K562 (cell line): ENCODE results near the gene METTL23. TPM values are rescaled to one million over a fixed set of nuclear protein-coding genes. Genes with fewer than 3 reads are reported as not detected.
A peak's percentile ranks its signal among the peaks of the same experiment; 100 is the strongest.

ENCODE experiments used
- ATF1 ChIP-seq, 2 experiments: fragments of 450-650 bp in 1 of 2; IDR thresholded peaks; 2 replicates each; pipeline ENCODE4 v1.6.1; 2016; ENCODE audit warnings: missing compliant biosample characterization in 1 of 2, missing genetic modification characterization in 1 of 2
- ESRRA ChIP-seq: fragments of 450-650 bp; IDR thresholded peaks from 2 replicates; pipeline ENCODE4 v1.6.1; 2014; ENCODE audit warnings: low read depth, mild to moderate bottlenecking, moderate library complexity, borderline replicate concordance
- HDAC6 ChIP-seq: IDR thresholded peaks from 2 replicates; pipeline ENCODE4 v1.6.1; 2012; ENCODE audit warnings: low read depth, mild to moderate bottlenecking, control low read depth, inconsistent platforms, low read length, moderate library complexity
- JUND ChIP-seq, 2 experiments: IDR thresholded peaks; 2 replicates in 1 of 2; 3 replicates in 1 of 2; pipeline ENCODE4 v1.6.1; 2011; ENCODE audit warnings: borderline replicate concordance in 2 of 2, low read depth in 2 of 2, low read length in 2 of 2, improper control_type of control experiment in 1 of 2, missing biosample characterization in 1 of 2, missing genetic modification characterization in 1 of 2, missing genetic modification reagents in 1 of 2
- POLR2A ChIP-seq: fragments of 450-650 bp; conservative IDR thresholded peaks from 2 replicates; pipeline ENCODE4 v1.6.1; 2016
- RFX7 ChIP-seq: fragments of 250-450 bp; sonication (Bioruptor Pico); IDR thresholded peaks from 2 replicates; pipeline ENCODE4 v1.5.1; 2021; ENCODE audit warnings: mild to moderate bottlenecking
- SMAD4 ChIP-seq: fragments of 250-450 bp; sonication (Bioruptor Pico); conservative IDR thresholded peaks from 2 replicates; pipeline ENCODE4 v1.8.0; 2021; ENCODE audit warnings: inconsistent platforms, mild to moderate bottlenecking, moderate library complexity
- USF1 ChIP-seq: sonication (generic); formaldehyde crosslinking; IDR thresholded peaks from 2 replicates; pipeline ENCODE4 v1.9.0; 2022; ENCODE audit warnings: mild to moderate bottlenecking, missing genetic modification reagents
- ZBTB11 ChIP-seq, 3 experiments: fragments of 200-800 bp in 1 of 3; fragments of 250-450 bp in 1 of 3; fragments of 450-650 bp in 1 of 3; sonication (Bioruptor Pico) in 1 of 3; sonication (Bioruptor generic) in 1 of 3; formaldehyde crosslinking in 1 of 3; IDR thresholded peaks; 2 replicates each; pipeline versions ENCODE4 v1.6.1 to v1.8.0; 2016 to 2022; ENCODE audit warnings: mild to moderate bottlenecking in 2 of 3, missing genetic modification characterization in 2 of 3, missing compliant biosample characterization in 1 of 3, moderate library complexity in 1 of 3
- ZNF124 ChIP-seq: sonication (generic); formaldehyde crosslinking; IDR thresholded peaks from 2 replicates; pipeline ENCODE4 v1.8.1; 2022; ENCODE audit warnings: missing genetic modification reagents
- ZNF324 ChIP-seq: fragments of 250-450 bp; sonication (Bioruptor Pico); IDR thresholded peaks from 2 replicates; pipeline ENCODE4 v1.4.0; 2020; ENCODE audit warnings: mild to moderate bottlenecking
- ZNF384 ChIP-seq: IDR thresholded peaks from 2 replicates; pipeline ENCODE4 v1.6.1; 2012; ENCODE audit warnings: low read depth, low read length, improper control_type of control experiment
- polyA plus RNA-seq, 8 experiments: library from polyadenylated mRNA; depleted of rRNA in 4 of 8; stranded (reverse) in 5 of 8; unstranded in 3 of 8; fragments of >200 nt; fragmentation: Nextera tagmentation in 2 of 8; fragmentation: Illumina TruSeq in 1 of 8; extraction: Ambion mirVana in 2 of 8; extraction: Trizol in 1 of 8; gene quantifications; 2 replicates each; pipeline versions ENCODE4 v1.2.1 to v1.2.3, GENCODE V29; 2011 to 2014; ENCODE audit warnings: inconsistent platforms in 1 of 8, missing spikeins in 1 of 8
- total RNA-seq, 7 experiments: library from RNA; depleted of rRNA in 6 of 7; stranded (reverse); fragments of >200 nt in 6 of 7; fragmentation: Illumina TruSeq in 2 of 7; extraction: Trizol in 2 of 7; gene quantifications; 2 replicates each; pipeline versions ENCODE4 v1.2.1 to v1.2.3, GENCODE V29; 2011 to 2021; ENCODE audit warnings: low replicate concordance in 1 of 7
- TF ChIP-seq, protein P1 (sequence below): IDR thresholded peaks from 2 replicates; pipeline ENCODE4 v1.6.1; 2016; ENCODE audit warnings: missing genetic modification characterization, missing compliant biosample characterization
- TF ChIP-seq, protein P2 (sequence below): fragments of 450-650 bp; IDR thresholded peaks from 2 replicates; pipeline ENCODE4 v1.7.1; 2018; ENCODE audit warnings: mild to moderate bottlenecking, low read depth; ENCODE audit not compliant: partially characterized antibody

Gene METTL23
- total and polyA plus RNA-seq, 9 of the 15 experiments (the other 6 are each of a cell fraction or from before 2014, with no cell fraction given) = 29.4 to 67.3 (median 41.6) TPM

- TF ChIP-seq ZBTB11 (CRISPR knock-in tag; IDR thresholded peaks at IDR 0.05) (peak in 1 of 3 experiments; percentile 45; a peak in 2 of 6 replicates), SMAD4 (CRISPR knock-in tag) (peak; percentile 86), ESRRA (peak; percentile 80; the same call in 1 of the 2 replicates), ZNF324 (CRISPR knock-in tag) (no peak), RFX7 (CRISPR knock-in tag) (0 out of 2 replicates have a peak, but pooled peaks have one; percentile 58), JUND (IDR thresholded peaks at IDR 0.05; ENCODE audit: borderline replicate concordance, low read depth, low read length) (peak; percentile 94), JUND (tag; IDR thresholded peaks at IDR 0.05; ENCODE audit: borderline replicate concordance, low read depth, low read length) (peak; percentile 82; the same call in 1 of the 3 replicates), ATF1 (CRISPR knock-in tag; IDR thresholded peaks at IDR 0.05) (no peak), ATF1 (tag; IDR thresholded peaks at IDR 0.05) (peak; percentile 91), POLR2A (peak; percentile 82; the same call in 1 of the 2 replicates), HDAC6 (no peak), USF1 (peak; percentile 95), ZNF384 (peak; percentile 0; the same call in 1 of the 2 replicates), ZNF124 (CRISPR knock-in tag) (no peak)
- TF ChIP-seq, protein P1, sequence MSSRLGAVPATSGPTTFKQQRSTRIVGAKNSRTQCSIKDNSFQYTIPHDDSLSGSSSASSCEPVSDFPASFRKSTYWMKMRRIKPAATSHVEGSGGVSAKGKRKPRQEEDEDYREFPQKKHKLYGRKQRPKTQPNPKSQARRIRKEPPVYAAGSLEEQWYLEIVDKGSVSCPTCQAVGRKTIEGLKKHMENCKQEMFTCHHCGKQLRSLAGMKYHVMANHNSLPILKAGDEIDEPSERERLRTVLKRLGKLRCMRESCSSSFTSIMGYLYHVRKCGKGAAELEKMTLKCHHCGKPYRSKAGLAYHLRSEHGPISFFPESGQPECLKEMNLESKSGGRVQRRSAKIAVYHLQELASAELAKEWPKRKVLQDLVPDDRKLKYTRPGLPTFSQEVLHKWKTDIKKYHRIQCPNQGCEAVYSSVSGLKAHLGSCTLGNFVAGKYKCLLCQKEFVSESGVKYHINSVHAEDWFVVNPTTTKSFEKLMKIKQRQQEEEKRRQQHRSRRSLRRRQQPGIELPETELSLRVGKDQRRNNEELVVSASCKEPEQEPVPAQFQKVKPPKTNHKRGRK (tag) = peak; percentile 37; the same call in 1 of the 2 replicates
- TF ChIP-seq, protein P2, sequence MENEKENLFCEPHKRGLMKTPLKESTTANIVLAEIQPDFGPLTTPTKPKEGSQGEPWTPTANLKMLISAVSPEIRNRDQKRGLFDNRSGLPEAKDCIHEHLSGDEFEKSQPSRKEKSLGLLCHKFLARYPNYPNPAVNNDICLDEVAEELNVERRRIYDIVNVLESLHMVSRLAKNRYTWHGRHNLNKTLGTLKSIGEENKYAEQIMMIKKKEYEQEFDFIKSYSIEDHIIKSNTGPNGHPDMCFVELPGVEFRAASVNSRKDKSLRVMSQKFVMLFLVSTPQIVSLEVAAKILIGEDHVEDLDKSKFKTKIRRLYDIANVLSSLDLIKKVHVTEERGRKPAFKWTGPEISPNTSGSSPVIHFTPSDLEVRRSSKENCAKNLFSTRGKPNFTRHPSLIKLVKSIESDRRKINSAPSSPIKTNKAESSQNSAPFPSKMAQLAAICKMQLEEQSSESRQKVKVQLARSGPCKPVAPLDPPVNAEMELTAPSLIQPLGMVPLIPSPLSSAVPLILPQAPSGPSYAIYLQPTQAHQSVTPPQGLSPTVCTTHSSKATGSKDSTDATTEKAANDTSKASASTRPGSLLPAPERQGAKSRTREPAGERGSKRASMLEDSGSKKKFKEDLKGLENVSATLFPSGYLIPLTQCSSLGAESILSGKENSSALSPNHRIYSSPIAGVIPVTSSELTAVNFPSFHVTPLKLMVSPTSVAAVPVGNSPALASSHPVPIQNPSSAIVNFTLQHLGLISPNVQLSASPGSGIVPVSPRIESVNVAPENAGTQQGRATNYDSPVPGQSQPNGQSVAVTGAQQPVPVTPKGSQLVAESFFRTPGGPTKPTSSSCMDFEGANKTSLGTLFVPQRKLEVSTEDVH = no peak
Observed at GRCh38 chr17:76737676-76738467, 11.2 kb downstream of the METTL23 start, which contains the start of gene MFSD11 (continued).
